HepG2 (cell line): ENCODE data around the gene SLC9A8. TPM values are rescaled to one million over a fixed set of nuclear protein-coding genes. Genes with fewer than 3 reads are reported as not detected.

Experiments used
- ATAC-seq: fragments of 200-7000 bp; cut with Tn5 transposase; 3 replicates; pipeline ENCODE4 v1.9.1; 2020; ENCODE audit warnings: mild to moderate bottlenecking, moderate library complexity
- BruUV-seq: library from RNA; stranded (reverse); fragments of 400-500 nt; replicated peaks from 2 replicates; lab custom pipeline; 2021; lab: Mats Ljungman, UMichigan
- CTCF ChIA-PET: fragments of 300-600 bp; formaldehyde crosslinking; extraction: SDS; loops from one replicate; lab custom pipeline; 2021; ENCODE audit warnings: low total read pairs, inconsistent platforms, low intra/inter-chr PET ratio; lab: Yijun Ruan, JAX
- POLR2A ChIA-PET: fragments of 350-600 bp; sonication (Branson Sonifier 250); formaldehyde crosslinking; loops from one replicate; lab custom pipeline; 2020; ENCODE audit warnings: antibody characterized with exemption, inconsistent platforms; lab: Yijun Ruan, JAX
- DNase-seq: peaks from one replicate; pipeline ENCODE4 v3.0.0-alpha.2; 2015; ENCODE audit warnings: low spot score
- FAIRE-seq: peaks from 3 replicates; lab custom pipeline; 2011; peaks lifted over from hg19 to GRCh38; lab: Jason Lieb, UNC
- H2AFZ ChIP-seq: one replicate; pipeline ENCODE4 v1.6.1; 2011; ENCODE audit warnings: low read length, inconsistent platforms
- H3K27ac ChIP-seq: fragments of 300-600 bp; 3 replicates; pipeline ENCODE4 v1.8.0; 2011; ENCODE audit warnings: mixed run types, mild to moderate bottlenecking, mixed read lengths, low read length, inconsistent platforms; ENCODE audit not compliant: insufficient read depth; ENCODE audit errors: extremely low read length
- H3K27me3 ChIP-seq, 2 experiments: fragments of 200-600 bp in 1 of 2; 2 replicates in 1 of 2; 3 replicates in 1 of 2; pipeline versions ENCODE4 v1.6.0 to v1.8.0; 2011; ENCODE audit warnings: low read length in 2 of 2, mild to moderate bottlenecking in 2 of 2, moderate library complexity in 2 of 2, inconsistent platforms in 1 of 2; ENCODE audit not compliant: insufficient read depth in 2 of 2, control insufficient read depth in 1 of 2
- H3K36me3 ChIP-seq, 2 experiments: fragments of 200-600 bp in 1 of 2; replicated peaks in 1 of 2; 2 replicates in 1 of 2; 3 replicates in 1 of 2; pipeline versions ENCODE4 v1.5.1 to v1.8.0; 2011; ENCODE audit warnings: low read length in 2 of 2, inconsistent platforms in 1 of 2; ENCODE audit not compliant: insufficient read depth in 2 of 2, control insufficient read depth in 1 of 2
- H3K4me1 ChIP-seq: 2 replicates; pipeline ENCODE4 v1.5.1; 2012; ENCODE audit warnings: low read length, inconsistent platforms; ENCODE audit not compliant: insufficient read depth
- H3K4me2 ChIP-seq: 2 replicates; pipeline ENCODE4 v1.6.0; 2011; ENCODE audit warnings: low read depth, low read length, inconsistent platforms
- H3K4me3 ChIP-seq, 3 experiments: fragments of 200-600 bp in 1 of 3; sonication (generic), shearing (Covaris generic) in 1 of 3; replicated peaks in 1 of 3; 2 replicates each; pipeline ENCODE4 v1.5.1; 2011 to 2016; ENCODE audit warnings: low read length in 3 of 3, inconsistent platforms in 2 of 3, low read depth in 2 of 3, mild to moderate bottlenecking in 2 of 3, control low read depth in 1 of 3, mixed read lengths in 1 of 3; ENCODE audit not compliant: insufficient read depth in 1 of 3
- H3K79me2 ChIP-seq: one replicate; pipeline ENCODE4 v1.6.1; 2011; ENCODE audit warnings: low read length, inconsistent platforms; ENCODE audit not compliant: insufficient read depth
- H3K9ac ChIP-seq: 2 replicates; pipeline ENCODE4 v1.6.0; 2011; ENCODE audit warnings: mild to moderate bottlenecking, low read depth, low read length, inconsistent platforms; ENCODE audit not compliant: insufficient read depth
- H3K9me3 ChIP-seq: 2 replicates; pipeline ENCODE4 v1.5.1; 2012; ENCODE audit warnings: mild to moderate bottlenecking, low read length
- H4K20me1 ChIP-seq: 2 replicates; pipeline ENCODE4 v1.6.0; 2011; ENCODE audit warnings: inconsistent platforms, mild to moderate bottlenecking, low read length, moderate library complexity; ENCODE audit not compliant: insufficient read depth
- ELF1 ChIP-seq: sonication (generic); formaldehyde crosslinking; IDR thresholded peaks from 2 replicates; pipeline ENCODE4 v1.4.0; 2020; ENCODE audit warnings: missing genetic modification reagents
- RFX1 ChIP-seq: fragments of 450-650 bp; IDR thresholded peaks from 2 replicates; pipeline ENCODE4 v1.6.1; 2017
- WGBS: methylation state at CpG from one replicate; pipeline ENCODE4 v1.1.6; 2017; ENCODE audit warnings: low lambda C conversion rate; 5-methylcytosine and 5-hydroxymethylcytosine counted together
- in situ Hi-C: cut with HindIII; loops from 2 replicates; pipeline ENCODE4 v1.10.0; 2017; ENCODE audit warnings: low pct_unique_long_range_greater_than_20kb; ENCODE audit not compliant: extremely low pct_ligation_motif_present
- intact Hi-C: fragments of 100-400 bp; cut with micrococcal nuclease; formaldehyde crosslinking; loops from one replicate; pipeline ENCODE4 v1.10.0; 2022; ENCODE audit not compliant: unreplicated experiment
- polyA plus RNA-seq, 8 experiments: library from polyadenylated mRNA; depleted of rRNA in 3 of 8; stranded (reverse) in 7 of 8; unstranded in 1 of 8; fragments of >200 nt; fragmentation: Illumina TruSeq in 4 of 8; extraction: Trizol in 4 of 8; gene quantifications; 2 replicates each; pipeline versions ENCODE4 v1.2.1 to v1.2.3, GENCODE V29; 2011 to 2016; ENCODE audit warnings: low read depth in 4 of 8, missing spikeins in 1 of 8, mixed read lengths in 1 of 8; ENCODE audit not compliant: insufficient read depth in 1 of 8
- total RNA-seq, 5 experiments: library from RNA; depleted of rRNA; stranded (reverse); fragments of >200 nt; fragmentation: Illumina TruSeq; extraction: Trizol; gene quantifications; 2 replicates each; pipeline ENCODE4 v1.2.3, GENCODE V29; 2016; ENCODE audit warnings: low read depth in 1 of 5
- TF ChIP-seq, protein P1 (sequence below), 2 experiments: fragments of 450-650 bp in 1 of 2; sonication (generic) in 1 of 2; formaldehyde crosslinking in 1 of 2; IDR thresholded peaks; 2 replicates each; pipeline versions ENCODE4 v1.6.1 to v1.8.0; 2016 to 2022; ENCODE audit warnings: antibody characterized with exemption in 1 of 2, mild to moderate bottlenecking in 1 of 2, missing genetic modification reagents in 1 of 2
- TF ChIP-seq, protein P2 (sequence below): sonication (generic); formaldehyde crosslinking; IDR thresholded peaks from 2 replicates; pipeline ENCODE4 v1.9.0; 2021; ENCODE audit warnings: missing genetic modification reagents, mild to moderate bottlenecking, borderline replicate concordance

SLC9A8 gene
- total and polyA plus RNA-seq, 2 of the 13 experiments (the other 11 are each of a cell fraction or from before 2014, with no cell fraction given), result 4.1 to 7.4 TPM

DNA sequence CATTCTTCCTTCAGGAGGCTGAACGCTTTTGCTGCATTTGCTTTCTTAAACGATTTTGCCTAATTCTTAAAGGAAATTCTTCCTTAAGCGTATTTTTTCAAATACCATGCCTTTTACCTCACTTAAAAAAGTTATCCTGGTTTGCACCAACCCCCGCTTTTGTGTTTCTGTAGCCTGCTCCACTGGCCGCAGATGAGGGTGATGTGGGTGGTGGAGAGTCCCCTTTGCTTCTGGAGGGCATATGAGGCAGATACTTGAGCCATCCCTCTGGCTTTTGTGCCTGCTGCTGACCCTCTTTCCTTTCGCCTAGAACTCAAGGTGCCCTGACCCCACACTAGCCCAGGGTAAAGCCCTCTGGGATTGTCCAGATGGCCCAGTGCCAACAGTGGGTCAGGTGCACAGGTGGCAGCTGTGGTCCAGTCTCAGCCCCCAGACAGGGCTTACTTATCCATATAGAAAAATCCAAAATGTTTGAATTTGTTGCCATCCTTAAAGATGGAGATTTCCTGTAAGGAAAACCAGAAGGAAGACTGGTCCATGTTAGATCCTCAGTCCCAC, 58.8 kb downstream of the SLC9A8 start:
- ChIA-PET POLR2A (interaction anchor here (1.8 kb wide), 1 partner anchor 45 kb away, joined by 7 read pairs; no protein-coding TSS in a partner anchor), CTCF (no interaction called here)
- Histone ChIP-seq H3K27ac (no peak overlapping the region), H3K4me1 (peaks cover 17% of the 10 kb centered on the region), H3K9ac (no peak overlapping the region), H3K4me2 (no peak overlapping the region), H4K20me1 (no peaks in the 10 kb centered on the region), H3K36me3 (peaks cover 2 to 16% of the 10 kb centered on the region in 2 experiments; a peak in 3 of 5 replicates), H3K27me3 (no peaks in the 10 kb centered on the region), H3K4me3 (no peak overlapping the region), H2AFZ (no peak overlapping the region), H3K79me2 (no peaks in the 10 kb centered on the region), H3K9me3 (no peaks in the 10 kb centered on the region)
- TF ChIP-seq ELF1 (CRISPR knock-in tag) (no peak), RFX1 (no peak)
- TF ChIP-seq, protein P1, sequence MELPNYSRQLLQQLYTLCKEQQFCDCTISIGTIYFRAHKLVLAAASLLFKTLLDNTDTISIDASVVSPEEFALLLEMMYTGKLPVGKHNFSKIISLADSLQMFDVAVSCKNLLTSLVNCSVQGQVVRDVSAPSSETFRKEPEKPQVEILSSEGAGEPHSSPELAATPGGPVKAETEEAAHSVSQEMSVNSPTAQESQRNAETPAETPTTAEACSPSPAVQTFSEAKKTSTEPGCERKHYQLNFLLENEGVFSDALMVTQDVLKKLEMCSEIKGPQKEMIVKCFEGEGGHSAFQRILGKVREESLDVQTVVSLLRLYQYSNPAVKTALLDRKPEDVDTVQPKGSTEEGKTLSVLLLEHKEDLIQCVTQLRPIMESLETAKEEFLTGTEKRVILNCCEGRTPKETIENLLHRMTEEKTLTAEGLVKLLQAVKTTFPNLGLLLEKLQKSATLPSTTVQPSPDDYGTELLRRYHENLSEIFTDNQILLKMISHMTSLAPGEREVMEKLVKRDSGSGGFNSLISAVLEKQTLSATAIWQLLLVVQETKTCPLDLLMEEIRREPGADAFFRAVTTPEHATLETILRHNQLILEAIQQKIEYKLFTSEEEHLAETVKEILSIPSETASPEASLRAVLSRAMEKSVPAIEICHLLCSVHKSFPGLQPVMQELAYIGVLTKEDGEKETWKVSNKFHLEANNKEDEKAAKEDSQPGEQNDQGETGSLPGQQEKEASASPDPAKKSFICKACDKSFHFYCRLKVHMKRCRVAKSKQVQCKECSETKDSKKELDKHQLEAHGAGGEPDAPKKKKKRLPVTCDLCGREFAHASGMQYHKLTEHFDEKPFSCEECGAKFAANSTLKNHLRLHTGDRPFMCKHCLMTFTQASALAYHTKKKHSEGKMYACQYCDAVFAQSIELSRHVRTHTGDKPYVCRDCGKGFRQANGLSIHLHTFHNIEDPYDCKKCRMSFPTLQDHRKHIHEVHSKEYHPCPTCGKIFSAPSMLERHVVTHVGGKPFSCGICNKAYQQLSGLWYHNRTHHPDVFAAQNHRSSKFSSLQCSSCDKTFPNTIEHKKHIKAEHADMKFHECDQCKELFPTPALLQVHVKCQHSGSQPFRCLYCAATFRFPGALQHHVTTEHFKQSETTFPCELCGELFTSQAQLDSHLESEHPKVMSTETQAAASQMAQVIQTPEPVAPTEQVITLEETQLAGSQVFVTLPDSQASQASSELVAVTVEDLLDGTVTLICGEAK (IDR thresholded peaks at IDR 0.05), result no peak
- TF ChIP-seq, protein P1 (CRISPR knock-in tag; IDR thresholded peaks at IDR 0.05), result 0 out of 2 replicates have a peak, but pooled peaks have one; percentile 16
- TF ChIP-seq, protein P2, sequence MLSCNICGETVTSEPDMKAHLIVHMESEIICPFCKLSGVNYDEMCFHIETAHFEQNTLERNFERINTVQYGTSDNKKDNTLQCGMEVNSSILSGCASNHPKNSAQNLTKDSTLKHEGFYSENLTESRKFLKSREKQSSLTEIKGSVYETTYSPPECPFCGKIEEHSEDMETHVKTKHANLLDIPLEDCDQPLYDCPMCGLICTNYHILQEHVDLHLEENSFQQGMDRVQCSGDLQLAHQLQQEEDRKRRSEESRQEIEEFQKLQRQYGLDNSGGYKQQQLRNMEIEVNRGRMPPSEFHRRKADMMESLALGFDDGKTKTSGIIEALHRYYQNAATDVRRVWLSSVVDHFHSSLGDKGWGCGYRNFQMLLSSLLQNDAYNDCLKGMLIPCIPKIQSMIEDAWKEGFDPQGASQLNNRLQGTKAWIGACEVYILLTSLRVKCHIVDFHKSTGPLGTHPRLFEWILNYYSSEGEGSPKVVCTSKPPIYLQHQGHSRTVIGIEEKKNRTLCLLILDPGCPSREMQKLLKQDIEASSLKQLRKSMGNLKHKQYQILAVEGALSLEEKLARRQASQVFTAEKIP (CRISPR knock-in tag), result no peak
- no TSS peak for BruUV-seq
- in situ Hi-C loops, result no loop called here
- intact Hi-C loops, result no loop called here
- FAIRE-seq (no peak), DNase-seq (no peak), ATAC-seq (no peak)
- 87% methylated on average over 6 of the region's 6 CpGs for WGBS
